GM18498 (cell line): Measurements from ENCODE around the gene GLT6D1.
"Not testable (repeated sequence)": the region's sequence is repeated elsewhere in the genome, so short reads cannot be mapped to it uniquely, and the experiment has no call there.

Experiments used
- ATAC-seq: cut with Tn5 transposase; IDR thresholded peaks from one replicate; pipeline ENCODE4 v1.9.1; 2021; ENCODE audit warnings: mild to moderate bottlenecking, moderate library complexity; ENCODE audit not compliant: unreplicated experiment

Gene GLT6D1, protein sequence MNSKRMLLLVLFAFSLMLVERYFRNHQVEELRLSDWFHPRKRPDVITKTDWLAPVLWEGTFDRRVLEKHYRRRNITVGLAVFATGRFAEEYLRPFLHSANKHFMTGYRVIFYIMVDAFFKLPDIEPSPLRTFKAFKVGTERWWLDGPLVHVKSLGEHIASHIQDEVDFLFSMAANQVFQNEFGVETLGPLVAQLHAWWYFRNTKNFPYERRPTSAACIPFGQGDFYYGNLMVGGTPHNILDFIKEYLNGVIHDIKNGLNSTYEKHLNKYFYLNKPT

DNA sequence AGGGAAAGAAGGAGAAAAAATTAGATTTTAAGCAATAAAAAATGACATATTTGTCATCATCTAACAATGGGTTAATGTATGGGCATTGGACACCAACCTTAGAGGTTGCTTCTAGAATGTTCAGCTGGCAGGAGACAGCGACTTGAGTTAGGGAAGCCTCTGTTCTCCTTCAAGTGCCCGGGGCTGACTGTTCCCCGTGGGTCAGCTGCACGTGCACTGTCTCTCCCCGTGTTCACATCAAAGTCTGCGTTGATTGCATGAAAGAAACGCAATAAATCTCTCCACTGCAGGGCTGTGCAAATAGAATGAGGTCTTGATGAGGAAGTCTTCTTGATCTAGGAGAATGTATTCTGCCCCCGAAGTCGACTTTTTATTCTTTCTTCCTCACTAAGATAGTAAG is at the start of gene GLT6D1:
Gene GLT6D1, minus strand, starts transcription at position 345 of the 400 bp plus-strand sequence. CDS start 353 bp downstream, outside the sequence.
- ATAC-seq, result no peak

DNA sequence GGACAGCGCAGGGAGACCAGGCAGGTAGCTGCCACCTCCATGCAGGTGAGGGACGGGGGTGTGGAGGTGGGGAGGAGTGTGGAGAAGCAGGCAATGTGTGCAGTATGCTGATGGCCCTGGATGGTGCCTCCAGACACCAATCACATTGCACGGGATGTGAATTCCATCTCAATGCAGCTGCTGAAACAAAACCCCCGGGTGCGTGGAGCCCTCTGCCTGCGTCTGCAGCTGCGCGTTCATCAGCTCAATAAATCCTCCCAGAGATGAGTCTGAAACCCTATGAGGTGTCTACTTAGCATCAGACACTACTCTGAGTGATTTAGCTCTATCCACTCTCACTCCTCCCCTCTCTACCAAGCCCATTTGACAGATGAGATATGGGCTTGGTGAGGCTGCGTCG is 49.7 kb upstream of the GLT6D1 start:
- no peak for ATAC-seq

DNA sequence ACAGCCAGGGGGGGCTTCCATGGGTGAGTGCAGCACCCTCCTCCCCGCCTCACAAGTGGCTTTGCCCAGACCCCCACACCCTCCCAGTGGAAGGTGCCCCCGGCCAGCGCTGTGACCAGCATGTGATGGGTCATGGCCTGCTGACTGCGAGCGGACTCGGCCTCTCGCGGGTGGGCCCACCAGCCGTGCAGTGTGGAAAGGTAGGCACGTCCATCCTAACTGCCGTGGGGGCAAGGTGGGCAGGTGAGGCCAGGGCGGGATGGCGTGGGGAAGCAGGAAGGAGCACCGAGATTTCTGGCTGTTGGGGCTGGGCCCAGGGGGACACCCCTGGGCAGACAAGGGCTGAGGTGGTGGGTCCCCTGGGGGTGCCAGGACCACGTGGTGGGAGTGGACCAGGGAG is 47.9 kb upstream of the GLT6D1 start:
- ATAC-seq, result no peak

DNA sequence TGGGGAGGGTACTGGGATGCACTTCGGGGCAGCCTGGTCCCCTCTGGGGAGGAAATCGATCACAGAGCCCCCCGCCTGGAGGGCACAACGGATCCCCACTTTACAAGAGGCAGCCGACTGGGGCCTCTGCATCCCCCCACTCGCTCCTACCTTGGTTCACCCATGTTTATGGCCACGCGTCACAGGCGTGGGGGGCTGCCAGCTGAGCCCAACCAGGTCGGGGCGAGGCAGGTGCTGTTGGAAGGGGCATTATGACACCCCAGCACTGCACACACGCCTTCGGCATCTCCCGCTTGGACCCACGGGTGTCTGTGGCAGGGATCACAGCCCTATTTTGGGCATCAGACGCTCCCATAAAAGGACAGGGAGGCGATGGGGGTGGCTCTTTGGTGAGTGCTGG is 45.4 kb upstream of the GLT6D1 start:
- ATAC-seq, result no peak

DNA sequence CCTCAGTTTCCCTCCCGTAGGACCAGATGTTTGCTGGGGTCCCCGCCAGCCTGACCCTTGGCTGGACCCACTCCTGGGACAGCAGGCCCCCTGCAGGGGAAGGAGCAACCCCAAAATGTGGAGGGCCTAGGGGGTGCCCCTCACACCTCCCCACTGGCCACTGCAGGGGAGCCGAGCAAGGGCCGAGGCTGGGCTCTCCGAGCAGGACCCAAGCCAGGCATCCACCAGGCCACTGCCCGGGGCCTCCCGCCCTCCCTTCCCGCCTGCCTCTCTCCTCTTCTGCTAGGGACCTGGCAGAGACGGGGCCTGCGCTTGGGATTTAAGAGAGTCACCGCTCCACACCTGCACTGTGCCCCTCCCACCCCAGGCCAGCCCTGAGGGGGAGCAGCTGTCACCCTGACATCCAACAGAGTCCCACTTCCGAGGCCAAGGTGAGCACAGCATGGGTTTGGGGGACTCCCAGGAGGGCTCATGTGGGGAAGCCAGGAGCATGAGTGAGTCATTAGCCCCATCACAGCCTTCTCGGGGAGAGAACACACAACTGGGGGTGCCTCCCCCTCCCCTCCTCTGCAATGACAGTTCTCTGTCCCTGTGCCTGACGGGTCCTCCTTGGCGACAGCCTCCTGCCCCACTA is 44.2 kb upstream of the GLT6D1 start:
- ATAC-seq, result no peak

DNA sequence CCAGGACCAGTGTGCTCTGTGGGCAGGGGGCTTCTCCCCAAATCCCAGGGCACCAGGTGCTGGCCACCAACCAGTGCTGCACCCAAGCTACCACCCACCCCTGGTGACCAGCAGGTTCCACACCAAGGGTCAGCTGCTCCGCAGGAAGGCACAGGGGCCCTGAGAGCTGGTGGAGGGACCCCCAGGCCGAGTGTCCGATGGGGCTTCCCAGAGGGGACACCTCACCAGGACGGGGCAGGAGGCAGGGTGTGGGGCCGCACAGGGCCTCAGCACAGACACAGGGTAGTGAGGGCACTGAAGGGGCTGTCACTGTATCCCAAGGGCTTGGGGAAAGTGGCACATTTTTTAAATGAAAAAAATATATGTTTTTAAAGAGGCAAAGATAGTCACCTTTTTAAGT is 41.8 kb upstream of the GLT6D1 start:
- no peak for ATAC-seq

DNA sequence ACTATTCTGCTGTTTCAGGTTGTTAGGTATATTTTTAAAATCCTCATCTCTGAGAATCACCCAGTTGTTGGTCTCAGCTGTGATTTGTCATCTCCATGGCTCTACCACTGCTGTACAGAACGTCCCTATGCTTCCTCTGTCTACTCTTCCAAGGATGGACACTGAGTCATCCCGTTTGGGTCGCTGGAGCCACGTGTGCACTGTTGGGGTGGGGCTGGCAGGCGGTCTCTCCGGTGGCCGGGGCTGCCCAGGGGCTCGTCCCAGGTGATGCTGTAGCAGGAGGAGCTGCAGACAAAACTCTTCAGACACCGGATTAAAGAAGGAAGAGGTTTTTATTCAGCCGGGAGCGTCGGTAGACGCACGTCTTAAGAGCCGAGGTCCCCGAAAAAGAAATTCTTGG is 40.7 kb upstream of the GLT6D1 start:
- no peak for ATAC-seq

DNA sequence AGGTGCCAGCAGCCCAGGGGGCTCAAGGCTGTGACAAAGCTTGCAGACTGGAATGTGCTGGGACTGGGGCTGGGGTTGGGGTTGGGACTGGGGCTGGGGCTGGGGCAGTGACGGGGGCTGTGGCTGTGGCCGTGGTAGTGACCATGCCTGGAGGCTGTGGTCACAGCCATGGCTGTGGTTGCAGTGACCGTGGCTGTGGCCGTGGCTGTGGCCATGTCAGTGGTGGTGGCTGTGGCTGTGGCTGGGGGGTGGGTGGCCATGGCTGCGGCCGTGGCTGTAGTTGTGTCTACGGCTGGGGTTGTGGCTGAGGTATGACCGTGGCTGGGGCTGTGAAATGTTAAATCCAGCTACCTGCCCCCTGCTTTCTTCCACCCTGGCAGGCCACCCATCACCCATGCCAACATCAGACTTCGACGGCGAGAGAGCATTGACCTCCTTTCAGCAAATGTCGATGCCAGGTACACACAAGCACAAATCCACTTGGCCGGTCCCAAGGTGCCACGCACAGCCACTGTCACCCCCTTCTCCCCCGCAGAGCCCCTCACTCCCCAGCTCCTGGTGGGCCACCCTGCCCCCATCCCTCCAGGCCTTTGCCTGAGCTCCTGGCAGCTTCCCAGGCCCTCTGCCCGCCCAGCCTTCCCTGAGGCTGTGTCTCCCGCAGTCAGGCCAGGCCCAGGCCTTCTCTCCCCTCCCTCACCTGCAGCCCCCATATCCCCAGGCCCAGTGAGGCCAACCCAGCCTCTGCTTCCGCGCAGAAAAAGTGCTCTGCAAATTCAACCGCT is 39.1 kb upstream of the GLT6D1 start:
- no peak for ATAC-seq

DNA sequence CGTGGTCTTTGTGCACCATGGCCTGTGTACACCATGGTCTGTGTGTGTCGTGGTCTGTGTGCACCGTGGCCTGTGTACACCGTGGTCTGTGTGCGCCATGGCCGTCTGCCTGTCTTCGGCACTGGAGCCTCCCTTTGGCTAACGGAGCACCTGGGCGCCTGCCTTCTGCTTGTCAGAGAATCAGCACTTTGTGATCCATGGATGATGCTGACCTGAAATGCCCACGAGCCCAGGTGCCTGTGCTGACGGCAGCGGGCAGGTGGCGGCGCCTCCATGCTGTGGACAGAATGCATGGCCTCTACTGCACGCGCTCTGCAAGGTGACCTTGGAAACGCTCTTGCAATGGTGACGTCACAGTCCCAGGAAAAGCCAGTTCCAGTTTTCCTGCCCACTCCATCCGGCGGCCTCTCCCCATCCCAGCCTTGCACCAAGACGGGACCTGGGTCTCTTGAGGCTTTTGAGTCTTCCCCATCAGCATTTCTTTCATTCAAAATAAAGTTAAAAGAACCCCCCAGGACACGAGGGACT is 38.4 kb upstream of the GLT6D1 start:
- no peak for ATAC-seq

DNA sequence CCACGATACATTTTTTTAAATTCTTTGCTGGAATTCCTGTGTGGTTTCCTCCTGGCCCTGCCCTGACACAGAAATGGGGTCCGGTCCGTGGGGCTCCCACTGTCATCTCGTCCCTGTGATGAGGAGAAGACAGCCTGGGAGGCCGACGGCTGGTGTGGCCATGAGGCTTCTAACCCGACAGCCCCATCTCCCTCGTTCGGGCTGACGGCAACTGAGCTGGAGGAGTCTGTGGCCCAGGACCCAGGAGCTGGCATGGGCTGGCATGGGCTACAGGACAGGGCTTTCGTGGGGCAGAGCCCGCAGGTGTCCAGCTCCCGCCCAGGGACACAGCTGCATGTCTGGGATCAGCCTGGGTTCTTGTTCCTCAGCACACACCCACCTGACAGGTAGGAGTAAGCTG is 37.6 kb upstream of the GLT6D1 start:
- ATAC-seq, result no peak

DNA sequence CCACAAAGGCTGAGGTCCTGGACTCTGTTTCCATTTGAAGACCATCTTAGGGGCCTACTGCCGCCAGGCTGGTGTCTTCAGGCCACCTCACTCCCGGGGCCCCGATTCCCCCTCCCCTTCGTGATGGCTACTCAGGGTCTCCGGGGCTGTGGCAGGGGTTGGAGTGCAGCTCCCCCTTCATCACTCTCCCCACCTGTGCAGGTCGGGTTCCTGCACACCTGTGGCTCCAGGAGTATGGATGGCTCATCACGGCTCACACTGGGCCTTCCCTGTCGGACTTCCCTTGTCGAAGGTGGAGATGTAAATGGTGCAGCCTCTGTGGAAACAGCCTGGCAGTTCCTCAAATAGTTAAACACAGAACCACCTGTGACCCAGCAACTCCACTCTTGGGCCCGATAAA is 35.6 kb upstream of the GLT6D1 start:
- ATAC-seq, result no peak

DNA sequence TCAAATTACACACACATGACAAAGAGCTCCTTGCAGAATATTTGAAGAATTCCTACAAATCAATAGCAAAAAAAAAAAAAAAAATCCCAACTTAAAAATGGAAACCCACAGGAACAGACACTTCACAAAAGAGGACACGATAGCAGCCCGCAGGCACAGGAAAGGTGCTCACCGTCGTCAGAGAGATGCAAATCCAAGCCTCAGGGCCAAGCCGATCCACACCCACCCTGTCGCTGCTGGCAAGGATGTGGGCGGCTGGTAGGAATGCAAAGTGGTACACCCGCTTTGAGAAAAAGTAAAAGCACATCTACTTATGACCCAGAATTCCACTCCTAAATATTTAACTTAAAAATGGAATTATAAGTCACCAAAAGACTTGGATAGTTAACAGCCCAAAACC is 34.6 kb upstream of the GLT6D1 start:
- ATAC-seq, result no peak

DNA sequence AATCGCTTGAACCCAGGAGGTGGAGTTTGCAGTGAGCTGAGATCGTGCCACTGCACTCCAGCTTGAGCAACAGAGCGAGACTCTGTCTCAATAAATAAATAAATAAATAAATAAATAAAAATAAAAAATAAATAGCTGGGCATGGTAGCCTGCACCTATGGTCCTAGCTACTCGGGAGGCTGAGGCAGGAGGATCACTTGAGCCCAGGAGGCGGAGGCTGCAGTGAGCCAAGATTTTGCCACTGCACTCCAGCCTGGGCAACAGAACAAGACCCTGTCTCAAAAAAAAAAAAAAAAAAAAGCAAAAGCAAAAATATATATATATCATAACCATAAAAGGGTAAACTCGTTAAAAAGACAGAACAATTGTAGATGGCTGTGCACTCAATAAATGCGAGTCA is 33.4 kb upstream of the GLT6D1 start:
- ATAC-seq, result not testable (repeated sequence)

DNA sequence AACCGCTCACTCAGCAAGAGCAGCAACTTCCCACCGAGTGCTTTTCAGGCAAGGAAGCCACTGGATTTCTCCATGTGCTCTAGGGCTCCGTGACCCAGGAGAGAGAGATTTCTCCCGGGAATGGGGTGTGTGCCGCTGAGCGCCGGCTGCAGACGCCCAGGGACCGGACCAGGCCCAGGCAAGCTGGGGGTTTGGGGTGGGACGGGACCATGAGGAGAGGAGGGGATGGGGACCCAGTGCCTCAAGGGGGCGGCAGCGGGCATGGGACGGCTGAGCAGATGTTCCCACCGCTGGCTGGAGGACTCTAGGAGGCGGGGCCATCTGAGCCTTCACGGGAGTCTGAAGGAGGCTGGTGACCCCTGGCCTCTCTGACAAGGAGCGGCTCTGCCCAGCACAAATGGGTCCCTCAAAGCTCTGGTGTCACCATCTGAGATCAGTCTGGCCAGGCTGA is 32.3 kb upstream of the GLT6D1 start:
- ATAC-seq, result no peak

DNA sequence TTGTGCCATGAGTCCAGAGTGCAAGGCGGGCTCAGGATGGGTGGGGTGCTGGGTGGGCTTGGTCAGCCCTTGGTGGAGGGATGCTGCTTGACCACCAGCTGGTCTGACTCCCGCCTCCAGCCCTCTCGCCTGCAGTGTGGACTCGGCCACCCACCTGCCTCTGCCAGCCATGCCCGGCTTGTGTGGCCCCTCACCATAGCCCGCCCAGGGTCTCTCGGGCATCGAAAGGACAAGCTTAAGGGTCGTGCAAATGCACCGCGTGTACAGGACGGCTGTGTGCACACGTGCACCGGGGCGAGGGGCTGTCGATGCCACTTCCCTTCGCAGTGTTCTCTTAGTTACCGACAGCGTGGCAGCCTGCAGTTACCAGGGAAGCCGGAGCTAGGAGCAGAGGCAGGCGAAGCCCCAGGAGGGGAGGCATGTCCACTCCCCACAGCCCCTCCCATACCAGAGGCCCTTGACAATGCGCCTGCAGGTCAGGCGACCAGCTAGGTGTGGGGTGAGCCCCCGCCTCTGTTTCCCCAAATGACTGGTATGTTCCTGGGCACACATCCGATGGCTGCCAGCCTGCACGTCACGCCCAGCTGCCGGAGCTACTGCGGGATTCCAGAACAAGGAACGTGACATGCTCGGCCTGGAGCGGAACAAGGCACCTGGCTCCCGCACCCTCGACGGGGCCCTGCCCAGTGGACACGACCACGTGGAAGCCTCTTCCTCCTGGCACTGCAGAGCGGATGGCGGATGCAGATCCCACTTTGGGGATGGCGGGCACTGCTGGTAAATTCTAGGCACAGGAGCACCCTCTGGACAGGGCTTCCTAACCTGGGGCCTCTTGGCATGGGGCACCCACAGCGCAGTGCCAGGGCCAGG is 31.6 kb upstream of the GLT6D1 start:
- no peak for ATAC-seq

DNA sequence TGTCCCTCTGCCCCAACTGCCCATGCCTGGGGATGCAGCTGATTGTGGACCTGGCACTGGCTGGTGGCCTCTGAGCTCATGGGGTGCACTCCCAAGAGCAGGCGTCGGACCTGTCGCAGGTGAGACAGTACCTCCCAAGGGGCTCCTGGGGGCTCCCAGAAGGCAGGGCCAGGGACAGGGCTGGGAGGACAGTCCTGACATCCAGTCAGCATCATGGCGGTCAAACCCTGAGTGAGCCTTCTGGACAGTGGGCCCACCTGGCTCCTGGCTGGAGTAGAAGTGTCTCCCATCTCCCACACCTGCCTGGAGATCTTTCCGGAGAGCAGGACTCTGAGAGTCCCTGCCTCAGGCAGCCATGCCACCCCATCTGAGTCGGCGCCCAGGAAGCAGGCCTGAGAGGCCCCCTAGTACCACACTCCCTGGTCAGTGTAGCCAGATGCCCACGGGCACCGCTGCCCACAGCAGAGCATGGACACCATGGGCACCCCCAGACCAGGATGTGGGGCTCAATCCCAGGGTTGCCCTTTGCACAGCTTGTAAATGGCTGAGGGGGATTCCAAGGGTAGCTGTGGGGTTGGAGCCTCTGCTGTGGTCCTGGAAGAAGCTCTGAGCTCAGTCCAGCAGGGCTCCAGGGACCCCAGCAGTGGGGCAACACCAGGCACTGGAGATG is 30.4 kb upstream of the GLT6D1 start:
- no peak for ATAC-seq

DNA sequence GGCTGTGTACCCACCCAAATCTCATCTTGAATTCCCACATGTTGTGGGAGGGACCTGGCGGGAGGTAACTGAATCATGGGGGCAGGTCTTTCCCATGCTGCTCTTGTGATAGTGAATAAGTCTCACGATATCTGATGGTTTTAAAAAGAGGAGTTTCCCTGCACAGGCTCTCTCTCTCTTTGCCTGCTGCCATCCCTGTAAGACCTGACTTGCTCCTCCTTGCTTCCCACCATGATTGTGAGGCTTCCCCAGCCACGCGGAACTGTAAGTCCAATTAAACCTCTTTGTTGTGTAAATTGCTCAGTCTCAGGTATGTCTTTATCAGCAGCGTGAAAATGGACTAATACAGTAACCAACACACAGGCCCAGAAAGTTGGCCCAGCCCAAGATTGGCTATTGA is 29.7 kb upstream of the GLT6D1 start:
- ATAC-seq, result not testable (repeated sequence)

DNA sequence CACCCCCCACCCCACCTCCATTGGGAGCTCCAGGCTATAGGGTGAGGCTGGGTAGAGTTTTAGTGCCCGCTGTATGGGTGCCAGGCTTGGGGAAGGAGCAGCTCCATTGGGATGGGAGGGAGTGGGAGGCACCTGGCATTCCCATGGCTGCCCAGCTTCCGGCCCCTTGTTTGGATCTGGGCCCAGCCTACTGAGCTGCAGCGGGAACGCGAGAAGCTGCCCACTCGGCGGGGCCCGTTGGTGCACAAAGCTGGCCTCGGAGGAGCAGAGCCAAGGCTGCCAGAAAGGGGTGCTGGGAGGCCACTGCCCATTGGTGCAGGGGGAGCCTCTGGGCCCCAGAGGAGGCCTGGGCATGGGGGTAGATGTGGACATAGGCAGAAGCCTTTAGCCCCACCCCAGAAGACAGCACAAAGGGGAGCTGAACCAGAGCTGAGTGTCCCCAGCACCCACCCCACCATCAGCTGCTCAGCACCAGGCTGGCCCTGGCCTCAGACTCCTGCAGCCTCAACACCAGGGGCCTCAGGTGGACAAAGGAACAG is 28.2 kb upstream of the GLT6D1 start:
- no peak for ATAC-seq

DNA sequence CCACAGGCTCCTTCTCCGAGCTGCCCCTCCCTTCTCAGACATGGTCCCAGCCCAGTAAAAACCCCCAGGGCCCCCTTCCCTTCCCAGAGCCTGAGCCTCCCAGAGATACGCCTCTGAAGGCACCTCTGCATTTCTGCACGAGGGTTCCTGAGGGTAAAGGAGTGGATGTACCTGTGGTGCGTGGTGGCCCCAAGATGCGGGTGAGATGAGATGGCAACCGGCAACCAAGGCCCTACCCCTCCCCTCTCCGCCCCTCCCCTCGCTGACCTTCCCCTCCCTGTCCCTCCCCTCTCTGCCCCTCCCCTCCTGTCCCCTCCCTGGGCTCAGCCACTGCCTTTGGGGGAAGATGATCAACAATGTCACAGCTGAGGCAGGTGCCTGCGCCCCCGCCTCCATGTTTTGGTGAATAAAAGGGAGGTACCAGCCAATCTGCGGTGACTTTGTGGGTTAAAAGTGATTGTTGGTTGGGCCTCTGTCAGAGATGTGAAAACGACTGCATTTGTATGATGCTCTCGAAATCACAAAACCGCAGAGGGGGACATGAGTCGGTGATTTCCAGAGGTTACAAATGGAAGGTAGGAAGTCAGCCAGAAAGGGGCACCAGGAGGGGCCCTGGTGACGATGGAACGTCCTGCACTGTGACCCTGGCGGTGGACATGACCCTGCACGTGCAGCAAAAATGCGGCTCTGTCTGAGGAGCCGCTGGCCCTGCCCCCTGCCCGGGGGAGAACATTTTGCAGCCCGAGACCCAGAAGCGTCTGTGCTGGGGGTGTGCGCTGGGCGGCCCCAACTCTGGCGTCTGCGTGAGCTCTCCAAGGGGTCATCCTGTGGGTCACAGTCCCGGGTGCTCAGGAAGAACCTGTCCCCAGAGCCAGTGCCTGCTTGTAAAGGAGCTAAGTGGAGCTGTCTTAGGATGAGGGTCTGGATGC is 27.5 kb upstream of the GLT6D1 start:
- ATAC-seq, result no peak
